Activated naive CD8-positive, alpha-beta T cell (primary cell): ENCODE measurements around the gene KIAA1586.
"Not testable (repeated sequence)": the region's sequence is repeated elsewhere in the genome, so short reads cannot be mapped to it uniquely, and the experiment has no call there.

Experiments
- H3K27ac Mint-ChIP-seq: one replicate; pipeline ENCODE4 v1.8.0; 2021; ENCODE audit warnings: mixed read lengths
- H3K27me3 Mint-ChIP-seq: one replicate; pipeline ENCODE4 v1.8.0; 2021; ENCODE audit warnings: mixed read lengths
- H3K36me3 Mint-ChIP-seq: one replicate; pipeline ENCODE4 v1.8.0; 2021; ENCODE audit warnings: mixed read lengths
- H3K4me1 Mint-ChIP-seq: one replicate; pipeline ENCODE4 v1.8.0; 2021; ENCODE audit warnings: low read depth, mixed read lengths
- H3K4me3 Mint-ChIP-seq: one replicate; pipeline ENCODE4 v1.8.0; 2021; ENCODE audit warnings: mild to moderate bottlenecking, mixed read lengths
- H3K9me3 Mint-ChIP-seq: one replicate; pipeline ENCODE4 v1.8.0; 2021; ENCODE audit warnings: low read depth, mixed read lengths

Gene KIAA1586

GRCh38 chr6:57072108-57072507, 25.6 kb downstream of the KIAA1586 start:
- Mint-ChIP-seq H3K36me3 (peaks cover 3% of the 10 kb centered on the region), H3K9me3 (no peaks in the 10 kb centered on the region), H3K27me3 (no peaks in the 10 kb centered on the region), H3K4me3 (no peak overlapping the region), H3K4me1 (no peaks in the 10 kb centered on the region), H3K27ac (no peak overlapping the region)

- Mint-ChIP-seq H3K4me3 (no peak overlapping the region), H3K9me3 (no peaks in the 10 kb centered on the region), H3K27me3 (no peaks in the 10 kb centered on the region), H3K4me1 (no peaks in the 10 kb centered on the region), H3K27ac (no peak overlapping the region), H3K36me3 (peaks cover 8% of the 10 kb centered on the region)
Measured at GRCh38 chr6:57074383-57074782, 27.9 kb downstream of the KIAA1586 start.

GRCh38 chr6:57075092-57075491, 28.6 kb downstream of the KIAA1586 start:
- Mint-ChIP-seq H3K27ac (no peak overlapping the region), H3K4me1 (no peaks in the 10 kb centered on the region), H3K27me3 (no peaks in the 10 kb centered on the region), H3K4me3 (no peak overlapping the region), H3K36me3 (peaks cover 8% of the 10 kb centered on the region), H3K9me3 (no peaks in the 10 kb centered on the region)

GRCh38 chr6:57078531-57079207, 32.2 kb downstream of the KIAA1586 start:
- Mint-ChIP-seq H3K27ac (no peak overlapping the region), H3K4me3 (no peak overlapping the region), H3K9me3 (peaks cover 4% of the 10 kb centered on the region), H3K36me3 (peaks cover 14% of the 10 kb centered on the region), H3K4me1 (no peaks in the 10 kb centered on the region), H3K27me3 (no peaks in the 10 kb centered on the region)

GRCh38 chr6:57085471-57085870, 39.0 kb downstream of the KIAA1586 start:
- Mint-ChIP-seq H3K4me3 (no peak overlapping the region), H3K4me1 (peaks cover 6% of the 10 kb centered on the region), H3K27ac (no peak overlapping the region), H3K36me3 (peaks cover 3% of the 10 kb centered on the region), H3K9me3 (peaks cover 2% of the 10 kb centered on the region), H3K27me3 (no peaks in the 10 kb centered on the region)

- Mint-ChIP-seq H3K36me3 (peaks cover 1% of the 10 kb centered on the region), H3K27me3 (no peaks in the 10 kb centered on the region), H3K4me3 (no peak overlapping the region), H3K27ac (no peak overlapping the region), H3K4me1 (peaks cover 13% of the 10 kb centered on the region), H3K9me3 (no peaks in the 10 kb centered on the region)
Measured at GRCh38 chr6:57086843-57087242, 40.4 kb downstream of the KIAA1586 start.

GRCh38 chr6:57087916-57088315, 41.4 kb downstream of the KIAA1586 start:
- Mint-ChIP-seq H3K36me3 (peaks cover 5% of the 10 kb centered on the region), H3K27me3 (no peaks in the 10 kb centered on the region), H3K9me3 (no peaks in the 10 kb centered on the region), H3K27ac (no peak overlapping the region), H3K4me1 (peaks cover 23% of the 10 kb centered on the region), H3K4me3 (no peak overlapping the region)

GRCh38 chr6:57089265-57089664, 42.8 kb downstream of the KIAA1586 start:
- peak overlapping the region; percentile 93 for H3K27ac Mint-ChIP-seq
- H3K9me3 Mint-ChIP-seq: no peaks in the 10 kb centered on the region
- no peaks in the 10 kb centered on the region for H3K27me3 Mint-ChIP-seq
- peaks cover 10% of the 10 kb centered on the region for H3K36me3 Mint-ChIP-seq
- peak overlapping the region; percentile 91 for H3K4me3 Mint-ChIP-seq
- H3K4me1 Mint-ChIP-seq: peaks cover 33% of the 10 kb centered on the region

- H3K9me3 Mint-ChIP-seq: no peaks in the 10 kb centered on the region
- peaks cover 35% of the 10 kb centered on the region for H3K4me1 Mint-ChIP-seq
- peak within 1 kb of the TSS; percentile 93 for H3K27ac Mint-ChIP-seq
- H3K36me3 Mint-ChIP-seq: peaks cover 11% of the 10 kb centered on the region
- H3K27me3 Mint-ChIP-seq: no peaks in the 10 kb centered on the region
- peak within 1 kb of the TSS; percentile 91 for H3K4me3 Mint-ChIP-seq
Measured at GRCh38 chr6:57089687-57090457, 43.4 kb downstream of the KIAA1586 start, which contains the start of gene ZNF451. TSS of gene ZNF451 (plus strand) at chr6:57090188. CDS start at chr6:57090254, 66 bp downstream.

- peaks cover 11% of the 10 kb centered on the region for H3K36me3 Mint-ChIP-seq
- not testable (repeated sequence) for H3K9me3 Mint-ChIP-seq, H3K27ac Mint-ChIP-seq, H3K27me3 Mint-ChIP-seq
- peak overlapping the region; percentile 91 for H3K4me3 Mint-ChIP-seq
- peaks cover 38% of the 10 kb centered on the region for H3K4me1 Mint-ChIP-seq
Measured at GRCh38 chr6:57090458-57091067, 44.1 kb downstream of the KIAA1586 start.

GRCh38 chr6:57091375-57091774, 44.9 kb downstream of the KIAA1586 start:
- H3K4me1 Mint-ChIP-seq: peaks cover 43% of the 10 kb centered on the region
- H3K36me3 Mint-ChIP-seq: peaks cover 11% of the 10 kb centered on the region

GRCh38 chr6:57094689-57095088, 48.2 kb downstream of the KIAA1586 start:
- Mint-ChIP-seq H3K4me1 (peaks cover 54% of the 10 kb centered on the region), H3K27me3 (no peaks in the 10 kb centered on the region), H3K36me3 (peaks cover 18% of the 10 kb centered on the region), H3K27ac (no peak overlapping the region), H3K4me3 (no peak overlapping the region), H3K9me3 (no peaks in the 10 kb centered on the region)

More at GRCh38 chr6:57091375-57091774, 44.9 kb downstream of the KIAA1586 start:
- H3K9me3 Mint-ChIP-seq, H3K27me3 Mint-ChIP-seq: not testable (repeated sequence)
- Mint-ChIP-seq H3K27ac (peak overlapping the region; percentile 54), H3K4me3 (peak overlapping the region; percentile 84)

GRCh38 chr6:57097596-57097995, 51.1 kb downstream of the KIAA1586 start:
- Mint-ChIP-seq H3K4me1 (peaks cover 46% of the 10 kb centered on the region), H3K27ac (no peak overlapping the region), H3K27me3 (no peaks in the 10 kb centered on the region), H3K4me3 (no peak overlapping the region), H3K36me3 (peaks cover 30% of the 10 kb centered on the region), H3K9me3 (no peaks in the 10 kb centered on the region)

- Mint-ChIP-seq H3K9me3 (no peaks in the 10 kb centered on the region), H3K4me3 (no peak overlapping the region), H3K4me1 (peaks cover 44% of the 10 kb centered on the region), H3K27me3 (no peaks in the 10 kb centered on the region), H3K36me3 (peaks cover 30% of the 10 kb centered on the region), H3K27ac (no peak overlapping the region)
Measured at GRCh38 chr6:57102976-57103375, 56.5 kb downstream of the KIAA1586 start.

- Mint-ChIP-seq H3K4me1 (peaks cover 49% of the 10 kb centered on the region), H3K9me3 (no peaks in the 10 kb centered on the region), H3K27ac (no peak overlapping the region), H3K27me3 (no peaks in the 10 kb centered on the region), H3K36me3 (peaks cover 28% of the 10 kb centered on the region), H3K4me3 (no peak overlapping the region)
Measured at GRCh38 chr6:57104336-57104735, 57.8 kb downstream of the KIAA1586 start.
